ENCODE results near the gene ANAPC1.
"Not testable (repeated sequence)": the region's sequence is repeated elsewhere in the genome, so short reads cannot be mapped to it uniquely, and the experiment has no call there.

Gene ANAPC1

GRCh38 chr2:111903930-111904439, 20.0 kb upstream of the ANAPC1 start:
- DNase-seq, result no peak

- no peak for DNase-seq
These were observed 19.5 kb upstream of the ANAPC1 start for GRCh38 chr2:111903516-111903915.

- DNase-seq, result no peak
These were observed 16.9 kb upstream of the ANAPC1 start for GRCh38 chr2:111900859-111901258.

- DNase-seq, result peak; percentile 9
These were observed 14.9 kb upstream of the ANAPC1 start for GRCh38 chr2:111898703-111899514.

GRCh38 chr2:111897924-111898702, 14.1 kb upstream of the ANAPC1 start, which contains the start of gene MERTK:
Gene MERTK (plus strand): TSS chr2:111898607. CDS start chr2:111898736, 129 bp downstream.
- peak; percentile 55 for DNase-seq

- DNase-seq, result no peak
These were observed 13.6 kb upstream of the ANAPC1 start for GRCh38 chr2:111897630-111897923.

- no peak for DNase-seq
These were observed 12.6 kb upstream of the ANAPC1 start for GRCh38 chr2:111896576-111896975.

GRCh38 chr2:111896024-111896423, 12.0 kb upstream of the ANAPC1 start:
- no peak for DNase-seq

- no peak for DNase-seq
These were observed 585 bp upstream of the ANAPC1 start for GRCh38 chr2:111884592-111884964.

- DNase-seq, result not testable (repeated sequence)
These were observed 11.2 kb downstream of the ANAPC1 start for GRCh38 chr2:111872806-111873205.

- DNase-seq, result not testable (repeated sequence)
These were observed 18.9 kb downstream of the ANAPC1 start for GRCh38 chr2:111865124-111865523.

- not testable (repeated sequence) for DNase-seq
These were observed 24.0 kb downstream of the ANAPC1 start for GRCh38 chr2:111860005-111860404.

- DNase-seq, result not testable (repeated sequence)
These were observed 31.4 kb downstream of the ANAPC1 start for GRCh38 chr2:111852544-111852943.

- peak; percentile 5 for DNase-seq
These were observed 33.3 kb downstream of the ANAPC1 start for GRCh38 chr2:111850646-111851045.

GRCh38 chr2:111839625-111840282, 44.2 kb downstream of the ANAPC1 start:
- DNase-seq, result not testable (repeated sequence)

- DNase-seq, result not testable (repeated sequence)
These were observed 45.0 kb downstream of the ANAPC1 start for GRCh38 chr2:111838992-111839391.

- DNase-seq, result not testable (repeated sequence)
These were observed 49.8 kb downstream of the ANAPC1 start for GRCh38 chr2:111834221-111834620.

GRCh38 chr2:111830479-111830878, 53.5 kb downstream of the ANAPC1 start:
- not testable (repeated sequence) for DNase-seq

- DNase-seq, result not testable (repeated sequence)
These were observed 55.7 kb downstream of the ANAPC1 start for GRCh38 chr2:111828217-111828766.

- DNase-seq, result not testable (repeated sequence)
These were observed 70.9 kb downstream of the ANAPC1 start for GRCh38 chr2:111812970-111813622.

- DNase-seq, result not testable (repeated sequence)
These were observed 93.4 kb downstream of the ANAPC1 start for GRCh38 chr2:111790633-111791032.

GRCh38 chr2:111784081-111784480, 99.9 kb downstream of the ANAPC1 start:
- not testable (repeated sequence) for DNase-seq
